Ectodermal cell (in vitro differentiated cells): Measurements from ENCODE around the gene DAPK1.

Experiments
- H3K27ac ChIP-seq: 2 replicates; pipeline ENCODE4 v1.7.0; 2013; ENCODE audit warnings: mild to moderate bottlenecking, low read depth, low read length; ENCODE audit not compliant: insufficient read depth, poor library complexity, severe bottlenecking
- H3K27me3 ChIP-seq: 2 replicates; pipeline ENCODE4 v1.7.0; 2013; ENCODE audit warnings: mild to moderate bottlenecking, low read length; ENCODE audit not compliant: insufficient read depth, control insufficient read depth, poor library complexity, severe bottlenecking
- H3K36me3 ChIP-seq: one replicate; pipeline ENCODE4 v1.7.0; 2013; ENCODE audit warnings: low read length; ENCODE audit not compliant: control insufficient read depth, insufficient read depth
- H3K4me1 ChIP-seq: one replicate; pipeline ENCODE4 v1.7.0; 2013; ENCODE audit warnings: low read length; ENCODE audit not compliant: control insufficient read depth, insufficient read depth
- H3K4me3 ChIP-seq: 2 replicates; pipeline ENCODE4 v1.7.0; 2013; ENCODE audit warnings: low read depth, low read length, control low read depth; ENCODE audit not compliant: insufficient read depth
- H3K9me3 ChIP-seq: 2 replicates; pipeline ENCODE4 v1.7.0; 2013; ENCODE audit warnings: mild to moderate bottlenecking, low read length, moderate library complexity; ENCODE audit not compliant: control insufficient read depth
- WGBS, 2 experiments: methylation state at CpG; one replicate each; pipeline ENCODE4 v1.1.7; 2013; ENCODE audit warnings: missing lambda C conversion rate in 2 of 2; 5-methylcytosine and 5-hydroxymethylcytosine counted together

DAPK1 gene

GRCh38 chr9:87682618-87683017 lies 185.0 kb downstream of the DAPK1 start:
- no peak overlapping the region for H3K4me3 ChIP-seq
- H3K27ac ChIP-seq: no peak overlapping the region
- H3K4me1 ChIP-seq: no peaks in the 10 kb centered on the region
- H3K36me3 ChIP-seq: peaks cover 11% of the 10 kb centered on the region
- H3K27me3 ChIP-seq: no peaks in the 10 kb centered on the region
- WGBS, 2 experiments: 95 to 96% methylated on average over 4 of the region's 4 CpGs
- no peaks in the 10 kb centered on the region for H3K9me3 ChIP-seq

GRCh38 chr9:87683751-87684626 lies 186.3 kb downstream of the DAPK1 start:
- no peaks in the 10 kb centered on the region for H3K9me3 ChIP-seq

GRCh38 chr9:87684627-87685219 lies 187.1 kb downstream of the DAPK1 start:
- Histone ChIP-seq H3K36me3 (peaks cover 11% of the 10 kb centered on the region), H3K9me3 (no peaks in the 10 kb centered on the region), H3K4me1 (no peaks in the 10 kb centered on the region), H3K4me3 (no peak overlapping the region), H3K27me3 (no peaks in the 10 kb centered on the region), H3K27ac (no peak overlapping the region)
- WGBS, 2 experiments: 55 to 56% methylated on average over 11 of the region's 11 CpGs

More at GRCh38 chr9:87683751-87684626, 186.3 kb downstream of the DAPK1 start:
- Histone ChIP-seq H3K27me3 (no peaks in the 10 kb centered on the region), H3K4me1 (no peaks in the 10 kb centered on the region), H3K4me3 (no peak overlapping the region), H3K27ac (no peak overlapping the region), H3K36me3 (peaks cover 11% of the 10 kb centered on the region)
- 88 to 91% methylated on average over 24 of the region's 24 CpGs for WGBS, 2 experiments

- Histone ChIP-seq H3K9me3 (no peaks in the 10 kb centered on the region), H3K27me3 (no peaks in the 10 kb centered on the region), H3K4me1 (no peaks in the 10 kb centered on the region), H3K27ac (no peak overlapping the region), H3K4me3 (no peak overlapping the region), H3K36me3 (peaks cover 11% of the 10 kb centered on the region)
- 90 to 93% methylated on average over 4 of the region's 4 CpGs for WGBS, 2 experiments
Observed at GRCh38 chr9:87685441-87685840, 187.8 kb downstream of the DAPK1 start.

GRCh38 chr9:87685871-87686519 lies 188.3 kb downstream of the DAPK1 start:
- Histone ChIP-seq H3K4me3 (no peak overlapping the region), H3K27ac (peak overlapping the region; percentile 50), H3K36me3 (peaks cover 11% of the 10 kb centered on the region), H3K4me1 (no peaks in the 10 kb centered on the region), H3K9me3 (no peaks in the 10 kb centered on the region), H3K27me3 (no peaks in the 10 kb centered on the region)
- 80 to 86% methylated on average over 14 of the region's 14 CpGs for WGBS, 2 experiments

GRCh38 chr9:87686520-87687090 lies 188.9 kb downstream of the DAPK1 start:
- WGBS, 2 experiments: 94% methylated on average over 14 of the region's 14 CpGs
- no peaks in the 10 kb centered on the region for H3K9me3 ChIP-seq
- H3K4me3 ChIP-seq: no peak overlapping the region
- no peaks in the 10 kb centered on the region for H3K4me1 ChIP-seq
- H3K36me3 ChIP-seq: peaks cover 6% of the 10 kb centered on the region
- no peak overlapping the region for H3K27ac ChIP-seq
- no peaks in the 10 kb centered on the region for H3K27me3 ChIP-seq

- no peak overlapping the region for H3K27ac ChIP-seq
- peaks cover under 1% of the 10 kb centered on the region for H3K36me3 ChIP-seq
- H3K4me3 ChIP-seq: no peak overlapping the region
- WGBS, 2 experiments: 75 to 88% methylated on average over 4 of the region's 4 CpGs
- H3K9me3 ChIP-seq: no peaks in the 10 kb centered on the region
- H3K27me3 ChIP-seq: no peaks in the 10 kb centered on the region
- H3K4me1 ChIP-seq: no peaks in the 10 kb centered on the region
Observed at GRCh38 chr9:87687207-87687606, 189.5 kb downstream of the DAPK1 start.

GRCh38 chr9:87694236-87694755 lies 196.6 kb downstream of the DAPK1 start:
- H3K27me3 ChIP-seq: no peaks in the 10 kb centered on the region
- H3K36me3 ChIP-seq: no peaks in the 10 kb centered on the region
- no peak overlapping the region for H3K27ac ChIP-seq
- 93 to 94% methylated on average over 3 of the region's 3 CpGs for WGBS, 2 experiments
- H3K9me3 ChIP-seq: no peaks in the 10 kb centered on the region
- H3K4me3 ChIP-seq: no peak overlapping the region
- no peaks in the 10 kb centered on the region for H3K4me1 ChIP-seq

- no peaks in the 10 kb centered on the region for H3K9me3 ChIP-seq
- H3K36me3 ChIP-seq: no peaks in the 10 kb centered on the region
- H3K27ac ChIP-seq: no peak overlapping the region
- WGBS, 2 experiments: 86 to 97% methylated on average over 1 of the region's 1 CpG
- H3K4me1 ChIP-seq: no peaks in the 10 kb centered on the region
- H3K27me3 ChIP-seq: no peaks in the 10 kb centered on the region
- H3K4me3 ChIP-seq: no peak overlapping the region
Observed at GRCh38 chr9:87695523-87695922, 197.9 kb downstream of the DAPK1 start.

- WGBS, 2 experiments: 93 to 98% methylated on average over 7 of the region's 7 CpGs
- Histone ChIP-seq H3K36me3 (no peaks in the 10 kb centered on the region), H3K27me3 (no peaks in the 10 kb centered on the region), H3K27ac (no peak overlapping the region), H3K4me1 (peaks cover 5% of the 10 kb centered on the region), H3K4me3 (no peak overlapping the region), H3K9me3 (no peaks in the 10 kb centered on the region)
Observed at GRCh38 chr9:87696641-87697040, 199.0 kb downstream of the DAPK1 start.
